NCI-H187 (cell line): ENCODE results near the gene CXCL10.
"Not testable (repeated sequence)": the region's sequence is repeated elsewhere in the genome, so short reads cannot be mapped to it uniquely, and the experiment has no call there.

Experiments
- DNase-seq, 2 experiments: peaks; one replicate each; lab custom pipeline; 2025; lab: John Stamatoyannopoulos, UW

CXCL10 gene

DNA sequence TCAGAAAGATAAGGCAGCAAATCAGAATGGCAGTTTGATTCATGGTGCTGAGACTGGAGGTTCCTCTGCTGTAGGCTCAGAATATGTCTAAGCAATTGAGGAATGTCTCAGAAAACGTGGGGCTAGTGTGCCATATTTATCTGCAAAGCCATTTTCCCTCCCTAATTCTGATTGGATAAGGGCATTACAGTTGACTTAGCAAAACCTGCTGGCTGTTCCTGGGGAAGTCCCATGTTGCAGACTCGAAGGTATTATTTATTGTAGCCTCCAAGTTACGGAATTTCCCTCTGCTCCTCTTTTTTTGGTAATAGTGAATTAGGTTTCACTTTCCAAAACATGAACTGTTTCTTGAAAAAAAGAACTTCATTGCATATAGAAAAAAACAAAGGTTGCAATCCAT, at the start of gene CXCL10:
Gene CXCL10 (minus strand): TSS at position 109 of the 400 bp plus-strand sequence. CDS start 66 bp downstream, at position 43.
- no peak for DNase-seq

DNA sequence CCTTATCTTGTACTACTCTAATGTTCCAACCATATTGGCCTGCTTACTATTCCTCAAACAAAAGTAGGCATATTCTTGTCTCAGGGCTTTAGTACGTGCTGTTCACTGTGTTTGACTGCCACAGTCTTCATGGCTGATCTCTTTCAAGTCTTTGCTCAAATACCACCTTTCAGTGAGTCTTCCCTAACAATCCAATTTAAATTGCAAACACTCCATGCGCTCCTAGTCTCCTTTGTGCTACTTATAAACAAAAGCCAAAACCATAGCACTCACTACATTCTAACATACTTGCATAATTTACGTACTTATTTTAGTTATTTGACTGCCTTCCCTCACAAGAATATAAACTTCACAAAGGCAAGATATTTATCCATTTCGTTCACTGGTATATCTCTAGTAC, 49.5 kb upstream of the CXCL10 start:
- no peak for DNase-seq

- peak; percentile 19 to 26 for DNase-seq
Measured at GRCh38 chr4:76067652-76068286, 44.5 kb upstream of the CXCL10 start.

- DNase-seq = no peak
Measured at GRCh38 chr4:76066546-76066945, 43.2 kb upstream of the CXCL10 start.

GRCh38 chr4:76061982-76062381, 38.7 kb upstream of the CXCL10 start:
- no peak for DNase-seq

GRCh38 chr4:76061421-76061820, 38.1 kb upstream of the CXCL10 start:
- DNase-seq = no peak

- DNase-seq = no peak
Measured at GRCh38 chr4:76060506-76060905, 37.2 kb upstream of the CXCL10 start.

DNA sequence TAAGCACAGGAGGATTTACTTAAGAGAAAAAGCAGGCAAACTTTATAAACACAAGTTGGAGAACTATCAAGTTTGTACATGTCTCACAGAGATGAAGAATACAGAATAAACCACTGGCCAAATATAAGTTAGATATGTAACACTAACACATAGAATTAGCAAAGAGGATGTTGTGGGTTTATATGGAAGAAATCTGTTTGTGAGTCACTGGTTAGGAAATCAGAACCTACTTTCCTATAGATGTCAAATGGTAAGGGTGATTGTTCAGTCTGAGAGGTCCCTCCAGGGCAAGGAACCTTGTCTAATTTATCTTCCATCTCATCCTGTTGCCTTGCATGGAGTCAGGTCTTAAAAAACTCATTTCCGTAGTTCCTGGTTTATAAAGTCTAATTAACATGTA, 36.5 kb upstream of the CXCL10 start:
- DNase-seq = no peak

- no peak for DNase-seq
Measured at GRCh38 chr4:76058888-76059426, 35.7 kb upstream of the CXCL10 start.

DNA sequence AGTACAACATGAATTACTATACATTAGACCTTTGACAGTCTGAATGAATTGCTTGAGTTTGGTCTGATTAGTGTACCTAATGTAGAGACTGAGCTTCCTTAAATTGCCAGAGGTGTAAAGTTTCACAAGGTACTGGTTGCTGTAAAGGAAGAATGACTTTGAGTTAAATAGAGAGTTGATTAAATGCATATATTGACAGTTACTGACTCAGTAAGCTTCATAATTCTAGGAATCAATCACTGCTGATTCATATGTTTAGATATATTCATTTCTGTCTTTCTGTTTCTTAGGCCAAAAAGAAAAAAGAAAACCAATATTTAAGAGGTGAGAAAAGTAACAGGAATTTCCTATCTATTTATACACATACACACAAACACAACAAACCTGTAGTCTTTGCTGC, 35.0 kb upstream of the CXCL10 start:
- no peak for DNase-seq

DNA sequence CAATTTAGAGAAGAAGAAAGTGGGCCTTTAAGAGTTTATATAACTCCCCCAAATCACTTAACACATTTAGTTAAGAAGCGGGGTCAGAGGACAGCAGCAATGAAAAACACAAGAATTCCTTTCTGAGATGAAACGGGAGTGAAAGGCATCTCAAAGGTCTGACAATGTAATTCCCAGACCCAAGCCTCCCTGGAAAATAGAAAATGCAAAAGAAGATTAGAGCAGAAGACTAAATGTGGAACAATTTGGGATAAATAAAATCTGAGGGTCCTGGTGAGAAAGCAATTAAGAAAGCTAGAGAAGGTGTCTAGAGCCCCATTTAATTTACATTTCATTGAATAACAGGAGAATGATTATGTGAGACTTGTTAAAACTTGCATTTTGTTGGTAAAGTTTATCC, 32.1 kb upstream of the CXCL10 start:
- no peak for DNase-seq

GRCh38 chr4:76055016-76055415, 31.7 kb upstream of the CXCL10 start:
- DNase-seq = no peak

DNA sequence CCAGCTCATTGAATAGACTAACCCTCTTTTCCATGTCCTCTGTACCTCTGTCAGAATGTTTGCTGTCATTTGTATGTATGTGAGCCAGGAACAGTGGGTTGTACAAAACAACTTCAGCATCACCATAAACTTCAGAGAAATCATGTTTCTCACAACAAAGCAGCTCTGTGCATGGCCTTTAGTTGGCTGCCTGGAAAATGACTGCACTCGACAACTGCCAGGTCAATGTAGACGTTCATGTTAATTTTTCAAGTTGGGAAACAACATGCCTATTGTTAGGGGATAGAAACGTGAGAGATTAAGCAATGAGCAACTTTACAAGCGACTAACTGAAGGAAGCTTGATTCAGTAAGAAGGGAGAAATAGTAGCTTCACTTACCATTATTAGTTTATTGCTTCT, 30.4 kb upstream of the CXCL10 start:
- DNase-seq = no peak

DNA sequence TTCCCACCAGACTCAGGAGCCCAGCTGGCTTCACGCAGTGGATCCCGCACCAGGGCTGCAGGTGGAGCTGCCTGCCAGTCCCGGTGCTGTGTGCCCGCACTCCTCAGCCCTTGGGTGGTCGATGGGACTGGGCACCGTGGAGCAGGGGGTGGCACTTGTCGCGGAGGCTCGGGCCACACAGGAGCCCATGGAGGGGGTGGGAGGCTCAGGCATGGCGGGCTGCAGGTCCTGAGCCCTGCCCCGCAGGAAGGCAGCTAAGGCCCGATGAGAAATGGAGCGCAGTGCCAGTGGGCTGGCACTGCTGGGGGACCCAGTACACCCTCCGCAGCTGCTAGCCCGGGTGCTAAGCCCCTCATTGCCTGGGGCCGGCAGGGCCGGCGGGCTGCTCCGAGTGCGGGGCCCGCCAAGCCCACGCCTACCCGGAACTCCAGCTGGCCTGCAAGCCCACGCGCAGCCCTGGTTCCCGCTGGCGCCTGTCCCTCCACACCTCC, 27.3 kb upstream of the CXCL10 start:
- not testable (repeated sequence) for DNase-seq

GRCh38 chr4:76049860-76050416, 26.6 kb upstream of the CXCL10 start:
- not testable (repeated sequence) for DNase-seq

- DNase-seq = not testable (repeated sequence)
Measured at GRCh38 chr4:76044686-76045085, 21.4 kb upstream of the CXCL10 start.

DNA sequence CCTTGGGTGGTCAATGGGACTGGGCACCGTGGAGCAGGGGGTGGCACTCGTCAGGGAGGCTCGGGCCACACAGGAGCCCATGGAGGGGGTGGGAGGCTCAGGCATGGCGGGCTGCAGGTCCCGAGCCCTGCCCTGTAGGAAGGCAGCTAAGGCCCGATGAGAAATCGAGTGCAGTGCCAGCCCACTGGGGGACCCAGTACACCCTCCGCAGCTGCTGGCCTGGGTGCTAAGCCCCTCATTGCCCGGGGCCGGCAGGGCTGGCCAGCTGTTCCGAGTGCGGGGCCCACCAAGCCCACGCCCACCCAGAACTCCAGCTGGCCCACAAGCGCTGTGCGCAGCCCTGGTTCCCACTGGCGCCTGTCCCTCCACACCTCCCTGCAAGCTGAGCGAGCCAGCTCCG, 20.0 kb upstream of the CXCL10 start:
- not testable (repeated sequence) for DNase-seq

DNA sequence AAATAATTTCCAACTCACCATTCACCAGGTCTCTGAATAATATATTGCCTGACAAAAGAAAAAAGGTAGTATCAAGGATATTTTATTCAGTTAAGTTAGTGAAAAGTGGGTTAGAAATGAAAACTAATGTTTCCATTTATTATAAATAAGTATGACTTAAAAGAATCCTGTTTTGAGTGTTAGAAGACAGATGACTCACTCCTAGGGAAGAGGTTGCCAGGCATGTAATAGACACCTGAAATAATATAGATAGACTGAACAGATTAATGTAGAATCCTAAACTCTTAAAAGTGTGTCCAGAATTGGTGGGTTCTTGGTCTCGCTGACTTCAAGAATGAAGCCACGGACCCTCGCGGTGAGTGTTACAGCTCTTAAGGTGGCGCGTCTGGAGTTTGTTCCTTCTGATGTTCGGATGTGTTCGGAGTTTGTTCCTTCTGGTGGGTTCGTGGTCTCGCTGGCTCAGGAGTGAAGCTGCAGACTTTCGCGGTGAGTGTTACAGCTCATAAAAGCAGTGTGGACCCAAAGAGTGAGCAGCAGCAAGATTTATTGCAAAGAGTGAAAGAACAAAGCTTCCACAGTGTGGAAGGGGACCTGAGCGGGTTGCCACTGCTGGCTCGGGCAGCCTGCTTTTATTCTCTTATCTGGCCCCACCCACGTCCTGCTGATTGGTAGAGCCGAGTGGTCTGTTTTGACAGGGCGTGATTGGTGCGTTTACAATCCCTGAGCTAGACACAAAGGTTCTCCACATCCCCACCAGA, 19.1 kb upstream of the CXCL10 start:
- not testable (repeated sequence) for DNase-seq

GRCh38 chr4:76036855-76037254, 13.6 kb upstream of the CXCL10 start:
- DNase-seq = no peak

- DNase-seq = no peak
Measured at GRCh38 chr4:76035799-76036380, 12.6 kb upstream of the CXCL10 start, which contains the start of gene CXCL11. TSS of gene CXCL11 (minus strand) at chr4:76036070. CDS start at chr4:76035987, 83 bp downstream.

DNA sequence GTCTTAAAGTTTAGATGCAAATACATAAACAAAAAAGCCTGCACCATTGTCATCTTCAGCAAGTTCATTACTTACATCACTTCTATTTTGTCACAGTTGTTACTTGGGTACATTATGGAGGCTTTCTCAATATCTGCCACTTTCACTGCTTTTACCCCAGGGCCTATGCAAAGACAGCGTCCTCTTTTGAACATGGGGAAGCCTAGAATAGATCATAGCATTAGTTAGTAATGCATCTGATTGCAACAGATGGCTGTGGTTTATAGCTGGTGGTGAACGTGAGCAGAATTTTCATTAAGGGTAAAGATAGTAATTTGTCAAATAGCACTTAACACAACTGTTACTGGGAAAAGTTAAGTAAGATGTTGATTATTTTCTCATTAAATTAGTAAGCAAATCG, 11.8 kb upstream of the CXCL10 start:
- DNase-seq = no peak

DNA sequence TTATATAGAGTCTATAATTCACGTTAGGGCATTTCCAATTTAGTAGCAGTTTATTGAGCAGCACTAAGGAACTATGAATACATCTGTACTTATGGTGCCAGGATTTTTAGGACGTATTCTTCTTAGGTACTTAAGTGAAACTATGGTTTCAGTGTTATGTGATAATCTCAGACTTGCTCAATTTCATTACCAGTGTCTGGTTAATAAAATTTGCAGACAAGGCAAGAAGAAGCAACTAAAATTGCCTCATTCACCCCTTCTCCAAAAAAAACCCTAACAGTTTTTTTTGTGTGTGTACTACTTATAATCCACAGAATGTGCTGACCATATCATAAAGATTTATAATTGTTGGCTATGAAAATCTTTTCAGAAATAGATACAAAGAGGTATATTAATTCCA, 6.0 kb upstream of the CXCL10 start:
- no peak for DNase-seq
